Neural cell (in vitro differentiated cells): Measurements from ENCODE around the gene CLPX. TPM values are rescaled to one million over a fixed set of nuclear protein-coding genes. Genes with fewer than 3 reads are reported as not detected.

Experiments used
- H2AFZ ChIP-seq: fragments of 200-600, 300-800 bp; sonication (generic), shearing (Covaris generic); 2 replicates; pipeline ENCODE4 v1.6.0; 2014; ENCODE audit warnings: low read depth, mild to moderate bottlenecking, antibody characterized with exemption, low read length, moderate library complexity
- H3F3A ChIP-seq: fragments of 200-600 bp; shearing (Covaris generic); 2 replicates; pipeline ENCODE4 v1.6.1; 2016; ENCODE audit warnings: mild to moderate bottlenecking, moderate library complexity, mixed read lengths, antibody characterized with exemption, low read length; ENCODE audit not compliant: insufficient read depth, poor library complexity, severe bottlenecking
- H3K27ac ChIP-seq: fragments of 200-600, 300-800 bp; sonication (generic), shearing (Covaris generic); 2 replicates; pipeline ENCODE4 v1.5.1; 2014; ENCODE audit warnings: mild to moderate bottlenecking, low read length, moderate library complexity
- H3K27me3 ChIP-seq: fragments of 300-800, 200-600 bp; sonication (generic), shearing (Covaris generic); 2 replicates; pipeline ENCODE4 v1.6.0; 2014; ENCODE audit warnings: mild to moderate bottlenecking, low read depth, low read length, moderate library complexity; ENCODE audit not compliant: insufficient read depth
- H3K36me3 ChIP-seq: fragments of 300-800, 200-600 bp; sonication (generic), shearing (Covaris generic); 2 replicates; pipeline ENCODE4 v1.5.1; 2014; ENCODE audit warnings: mild to moderate bottlenecking, antibody characterized with exemption, low read length, moderate library complexity; ENCODE audit not compliant: insufficient read depth
- H3K4me2 ChIP-seq: fragments of 300-800, 200-600 bp; sonication (generic), shearing (Covaris generic); 2 replicates; pipeline ENCODE4 v1.6.0; 2014; ENCODE audit warnings: mild to moderate bottlenecking, low read length
- H3K4me3 ChIP-seq: fragments of 300-800, 200-600 bp; sonication (generic), shearing (Covaris generic); 2 replicates; pipeline ENCODE4 v1.5.1; 2014; ENCODE audit warnings: mild to moderate bottlenecking, low read length, moderate library complexity
- H3K79me2 ChIP-seq: fragments of 200-600 bp; shearing (Covaris generic); replicated peaks from 2 replicates; pipeline ENCODE4 v1.6.0; 2014; ENCODE audit warnings: mild to moderate bottlenecking, low read length, moderate library complexity; ENCODE audit not compliant: insufficient read depth
- H3K9ac ChIP-seq: fragments of 300-800, 200-600 bp; sonication (generic), shearing (Covaris generic); 2 replicates; pipeline ENCODE4 v1.6.1; 2016; ENCODE audit warnings: mild to moderate bottlenecking, low read length, mixed read lengths
- H3K9me2 ChIP-seq: fragments of 200-600 bp; shearing (Covaris generic); 2 replicates; pipeline ENCODE4 v1.6.1; 2016; ENCODE audit warnings: mild to moderate bottlenecking, low read length, mixed read lengths; ENCODE audit not compliant: insufficient read depth
- H3K9me3 ChIP-seq: fragments of 200-600, 300-800 bp; sonication (generic), shearing (Covaris generic); 2 replicates; pipeline ENCODE4 v1.6.1; 2016; ENCODE audit warnings: mild to moderate bottlenecking, mixed run types, low read length, moderate library complexity, mixed read lengths
- H4K20me1 ChIP-seq: fragments of 200-600 bp; shearing (Covaris generic); 2 replicates; pipeline ENCODE4 v1.6.1; 2016; ENCODE audit warnings: mild to moderate bottlenecking, mixed run types; ENCODE audit not compliant: insufficient read depth
- EP300 ChIP-seq: fragments of 450-650 bp; conservative IDR thresholded peaks from 2 replicates; pipeline ENCODE4 v1.6.1; 2014; ENCODE audit warnings: antibody characterized with exemption, mild to moderate bottlenecking, moderate library complexity; ENCODE audit not compliant: poor library complexity, severe bottlenecking
- EZH2 ChIP-seq: fragments of 200-600, 300-800 bp; shearing (Covaris generic), sonication (generic); IDR thresholded peaks from 2 replicates; pipeline ENCODE4 v1.6.1; 2014; ENCODE audit warnings: antibody characterized with exemption, low read length, borderline replicate concordance, mild to moderate bottlenecking; ENCODE audit not compliant: insufficient read depth, poor library complexity, severe bottlenecking
- MXI1 ChIP-seq: fragments of 450-650 bp; conservative IDR thresholded peaks from 2 replicates; pipeline ENCODE4 v1.6.1; 2014; ENCODE audit warnings: antibody characterized with exemption, mild to moderate bottlenecking; ENCODE audit not compliant: poor library complexity, severe bottlenecking
- POLR2AphosphoS5 ChIP-seq: IDR thresholded peaks from 2 replicates; pipeline ENCODE4 v1.6.1; 2012
- RAD21 ChIP-seq: fragments of 450-650 bp; conservative IDR thresholded peaks from 2 replicates; pipeline ENCODE4 v1.6.1; 2014; ENCODE audit warnings: antibody characterized with exemption, mild to moderate bottlenecking, moderate library complexity
- SMC3 ChIP-seq: fragments of 450-650 bp; conservative IDR thresholded peaks from 2 replicates; pipeline ENCODE4 v1.6.1; 2014; ENCODE audit warnings: antibody characterized with exemption, mild to moderate bottlenecking, moderate library complexity; ENCODE audit not compliant: poor library complexity
- TAF1 ChIP-seq: IDR thresholded peaks from 2 replicates; pipeline ENCODE4 v1.6.1; 2012; ENCODE audit warnings: low read depth
- polyA plus RNA-seq: library from polyadenylated mRNA; depleted of rRNA; stranded (reverse); fragments of >200 nt; gene quantifications from 2 replicates; pipeline ENCODE4 v1.2.3, GENCODE V29; 2014
- TF ChIP-seq, protein P1 (sequence below): IDR thresholded peaks from 2 replicates; pipeline ENCODE4 v1.6.1; 2012; ENCODE audit warnings: borderline replicate concordance
- TF ChIP-seq, protein P2 (sequence below): fragments of 450-650 bp; IDR thresholded peaks from 2 replicates; pipeline ENCODE4 v1.5.1; 2014; ENCODE audit warnings: antibody characterized with exemption, mild to moderate bottlenecking, moderate library complexity; ENCODE audit not compliant: poor library complexity, severe bottlenecking

The CLPX gene
- polyA plus RNA-seq, 1 donor from 2014 or later, result 44.9 TPM

DNA sequence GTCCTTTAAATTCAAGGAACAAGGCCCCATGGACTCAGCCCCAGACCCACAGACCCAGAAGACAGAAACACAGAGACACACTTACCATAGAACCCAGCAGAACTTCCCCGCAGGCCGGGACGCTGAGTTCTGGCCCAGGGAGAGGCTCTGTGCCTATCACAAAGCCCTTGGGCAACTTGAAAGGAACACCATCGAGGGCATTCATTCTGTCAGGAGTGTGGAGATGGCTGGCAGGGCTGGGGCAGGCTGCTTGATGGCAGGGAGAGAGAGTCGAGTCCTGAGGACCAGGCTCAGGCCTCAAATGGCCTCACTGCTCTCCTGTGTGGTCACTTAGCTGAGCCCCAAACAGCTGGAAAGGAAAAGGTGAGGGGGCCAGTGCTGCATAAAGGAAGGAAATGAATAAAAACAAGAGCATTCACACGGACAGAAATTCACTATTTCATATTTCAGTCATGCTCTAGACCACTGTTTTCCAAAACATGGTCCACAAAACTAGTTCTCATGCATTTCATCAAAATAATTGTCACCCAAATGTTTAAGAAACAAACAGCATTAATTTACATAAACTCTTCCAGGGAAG, 79.0 kb downstream of the CLPX start:
- TF ChIP-seq EZH2 (no peak), RAD21 (no peak), SMC3 (no peak), TAF1 (no peak), POLR2AphosphoS5 (no peak), MXI1 (no peak), EP300 (no peak)
- TF ChIP-seq, protein P1, sequence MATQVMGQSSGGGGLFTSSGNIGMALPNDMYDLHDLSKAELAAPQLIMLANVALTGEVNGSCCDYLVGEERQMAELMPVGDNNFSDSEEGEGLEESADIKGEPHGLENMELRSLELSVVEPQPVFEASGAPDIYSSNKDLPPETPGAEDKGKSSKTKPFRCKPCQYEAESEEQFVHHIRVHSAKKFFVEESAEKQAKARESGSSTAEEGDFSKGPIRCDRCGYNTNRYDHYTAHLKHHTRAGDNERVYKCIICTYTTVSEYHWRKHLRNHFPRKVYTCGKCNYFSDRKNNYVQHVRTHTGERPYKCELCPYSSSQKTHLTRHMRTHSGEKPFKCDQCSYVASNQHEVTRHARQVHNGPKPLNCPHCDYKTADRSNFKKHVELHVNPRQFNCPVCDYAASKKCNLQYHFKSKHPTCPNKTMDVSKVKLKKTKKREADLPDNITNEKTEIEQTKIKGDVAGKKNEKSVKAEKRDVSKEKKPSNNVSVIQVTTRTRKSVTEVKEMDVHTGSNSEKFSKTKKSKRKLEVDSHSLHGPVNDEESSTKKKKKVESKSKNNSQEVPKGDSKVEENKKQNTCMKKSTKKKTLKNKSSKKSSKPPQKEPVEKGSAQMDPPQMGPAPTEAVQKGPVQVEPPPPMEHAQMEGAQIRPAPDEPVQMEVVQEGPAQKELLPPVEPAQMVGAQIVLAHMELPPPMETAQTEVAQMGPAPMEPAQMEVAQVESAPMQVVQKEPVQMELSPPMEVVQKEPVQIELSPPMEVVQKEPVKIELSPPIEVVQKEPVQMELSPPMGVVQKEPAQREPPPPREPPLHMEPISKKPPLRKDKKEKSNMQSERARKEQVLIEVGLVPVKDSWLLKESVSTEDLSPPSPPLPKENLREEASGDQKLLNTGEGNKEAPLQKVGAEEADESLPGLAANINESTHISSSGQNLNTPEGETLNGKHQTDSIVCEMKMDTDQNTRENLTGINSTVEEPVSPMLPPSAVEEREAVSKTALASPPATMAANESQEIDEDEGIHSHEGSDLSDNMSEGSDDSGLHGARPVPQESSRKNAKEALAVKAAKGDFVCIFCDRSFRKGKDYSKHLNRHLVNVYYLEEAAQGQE, result no peak
- TF ChIP-seq, protein P2, sequence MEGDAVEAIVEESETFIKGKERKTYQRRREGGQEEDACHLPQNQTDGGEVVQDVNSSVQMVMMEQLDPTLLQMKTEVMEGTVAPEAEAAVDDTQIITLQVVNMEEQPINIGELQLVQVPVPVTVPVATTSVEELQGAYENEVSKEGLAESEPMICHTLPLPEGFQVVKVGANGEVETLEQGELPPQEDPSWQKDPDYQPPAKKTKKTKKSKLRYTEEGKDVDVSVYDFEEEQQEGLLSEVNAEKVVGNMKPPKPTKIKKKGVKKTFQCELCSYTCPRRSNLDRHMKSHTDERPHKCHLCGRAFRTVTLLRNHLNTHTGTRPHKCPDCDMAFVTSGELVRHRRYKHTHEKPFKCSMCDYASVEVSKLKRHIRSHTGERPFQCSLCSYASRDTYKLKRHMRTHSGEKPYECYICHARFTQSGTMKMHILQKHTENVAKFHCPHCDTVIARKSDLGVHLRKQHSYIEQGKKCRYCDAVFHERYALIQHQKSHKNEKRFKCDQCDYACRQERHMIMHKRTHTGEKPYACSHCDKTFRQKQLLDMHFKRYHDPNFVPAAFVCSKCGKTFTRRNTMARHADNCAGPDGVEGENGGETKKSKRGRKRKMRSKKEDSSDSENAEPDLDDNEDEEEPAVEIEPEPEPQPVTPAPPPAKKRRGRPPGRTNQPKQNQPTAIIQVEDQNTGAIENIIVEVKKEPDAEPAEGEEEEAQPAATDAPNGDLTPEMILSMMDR, result no peak
- H3K4me3 ChIP-seq, result no peak overlapping the region

GRCh38 chr15:65105038-65105437, 80.1 kb downstream of the CLPX start:
- Histone ChIP-seq H3K4me2 (no peak overlapping the region), H3K9me3 (no peaks in the 10 kb centered on the region), H3K36me3 (no peaks in the 10 kb centered on the region), H3K79me2 (no peaks in the 10 kb centered on the region), H4K20me1 (no peaks in the 10 kb centered on the region), H3K27me3 (peaks cover 14% of the 10 kb centered on the region), H3F3A (no peaks in the 10 kb centered on the region), H3K27ac (no peak overlapping the region), H2AFZ (no peak overlapping the region), H3K9me2 (no peaks in the 10 kb centered on the region), H3K9ac (no peak overlapping the region), H3K4me3 (no peak overlapping the region)
- TF ChIP-seq, protein P1, result no peak
- TF ChIP-seq SMC3 (no peak), EZH2 (no peak), EP300 (no peak), TAF1 (no peak)
- TF ChIP-seq, protein P2, result no peak

More for the DNA sequence above, 79.0 kb downstream of the CLPX start:
- Histone ChIP-seq H3K36me3 (no peaks in the 10 kb centered on the region), H3K9me3 (no peaks in the 10 kb centered on the region), H3F3A (no peaks in the 10 kb centered on the region), H2AFZ (no peak overlapping the region), H3K27me3 (peaks cover 14% of the 10 kb centered on the region), H3K4me2 (no peak overlapping the region), H3K9me2 (no peaks in the 10 kb centered on the region), H3K27ac (no peak overlapping the region), H3K79me2 (no peaks in the 10 kb centered on the region), H3K9ac (no peak overlapping the region), H4K20me1 (no peaks in the 10 kb centered on the region)
